Suprapubic skin (tissue), 3 donors: ENCODE data around the gene METTL21C.

Source experiments
- CTCF ChIP-seq, 2 donors: fragments of 200-600 bp in 1 of 2; fragments of 450-650 bp in 1 of 2; sonication (generic) in 1 of 2; IDR thresholded peaks; one replicate each; pipeline ENCODE4 v1.5.1; 2016 to 2019; ENCODE audit warnings: antibody characterized with exemption in 2 of 2, mild to moderate bottlenecking in 1 of 2, moderate library complexity in 1 of 2
- POLR2A ChIP-seq, 2 donors: fragments of 450-650 bp; IDR thresholded peaks; one replicate each; pipeline ENCODE4 v1.6.1; 2017; ENCODE audit warnings: antibody characterized with exemption in 2 of 2, mild to moderate bottlenecking in 2 of 2, moderate library complexity in 2 of 2

DNA sequence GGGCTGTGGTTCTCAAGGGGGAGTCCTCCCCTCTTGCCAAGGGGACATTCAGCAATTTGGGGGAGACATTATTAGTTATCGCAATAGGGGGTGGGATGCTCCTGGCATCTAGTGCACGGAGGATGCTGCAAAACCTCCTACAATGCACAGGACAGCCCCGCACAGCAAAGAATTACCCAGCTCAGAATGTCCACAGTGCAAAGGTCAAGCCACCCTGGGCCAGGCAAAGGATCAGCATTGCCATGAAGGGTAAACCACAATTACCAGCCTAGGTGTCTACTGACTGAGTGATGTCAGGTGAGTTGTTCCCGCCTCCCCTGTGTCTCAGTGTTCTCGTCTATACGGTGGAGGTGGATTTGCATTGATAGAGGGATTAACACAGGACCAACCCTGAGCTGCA lies 2.4 kb upstream of the METTL21C start:
- TF ChIP-seq CTCF (IDR thresholded peaks at IDR 0.05) (no peak), POLR2A (IDR thresholded peaks at IDR 0.05) (no peak)
